ENCODE results near the gene CAMSAP2. TPM values are rescaled to one million over a fixed set of nuclear protein-coding genes. Genes with fewer than 3 reads are reported as not detected.

The CAMSAP2 gene
- polyA plus RNA-seq, 1 of the 3 experiments (the other 2 are of a cell fraction), result 5.5 TPM

GRCh38 chr1:200708161-200708560 is 30.5 kb upstream of the CAMSAP2 start (continued):
- TF ChIP-seq IRF3 (IDR thresholded peaks at IDR 0.05; ENCODE audit: low read depth, low read length) (no peak), RXRA (IDR thresholded peaks at IDR 0.05; ENCODE audit: borderline replicate concordance, low read depth) (no peak), USF1 (IDR thresholded peaks at IDR 0.05; ENCODE audit: borderline replicate concordance, low read depth) (no peak)
- TF ChIP-seq, protein P1, sequence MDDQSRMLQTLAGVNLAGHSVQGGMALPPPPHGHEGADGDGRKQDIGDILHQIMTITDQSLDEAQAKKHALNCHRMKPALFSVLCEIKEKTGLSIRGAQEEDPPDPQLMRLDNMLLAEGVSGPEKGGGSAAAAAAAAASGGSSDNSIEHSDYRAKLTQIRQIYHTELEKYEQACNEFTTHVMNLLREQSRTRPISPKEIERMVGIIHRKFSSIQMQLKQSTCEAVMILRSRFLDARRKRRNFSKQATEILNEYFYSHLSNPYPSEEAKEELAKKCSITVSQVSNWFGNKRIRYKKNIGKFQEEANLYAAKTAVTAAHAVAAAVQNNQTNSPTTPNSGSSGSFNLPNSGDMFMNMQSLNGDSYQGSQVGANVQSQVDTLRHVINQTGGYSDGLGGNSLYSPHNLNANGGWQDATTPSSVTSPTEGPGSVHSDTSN (IDR thresholded peaks at IDR 0.05), result no peak

- no peaks in the 10 kb centered on the region for H3K9me2 ChIP-seq
- no peak overlapping the region for H2AFZ ChIP-seq (ENCODE audit: low read depth)
- POLR2A ChIA-PET, result no interaction called here
- WGBS (ENCODE audit: low lambda C conversion rate), result 62% methylated on average over 1 of the region's 1 CpG
- CTCF ChIA-PET, result interaction anchor here (1.2 kb wide), 1 partner anchor 11 kb away, joined by 3 read pairs; no protein-coding TSS in a partner anchor
- H3F3A ChIP-seq (replicated peaks; ENCODE audit: insufficient read depth), result peaks cover 8% of the 10 kb centered on the region
- H3K79me2 ChIP-seq (ENCODE audit: insufficient read depth), result no peaks in the 10 kb centered on the region
- H3K36me3 ChIP-seq (replicated peaks in 1 of 2; ENCODE audit: control insufficient read depth in 1 of 2, insufficient read depth in 2 of 2, low read length in 1 of 2), result no peaks in the 10 kb centered on the region
- H3K27ac ChIP-seq (ENCODE audit: low read depth in 2 of 2, low read length in 1 of 2), result no peak overlapping the region
- no peak overlapping the region for H3K9ac ChIP-seq
- no peak overlapping the region for H3K4me2 ChIP-seq
- no peaks in the 10 kb centered on the region for H4K20me1 ChIP-seq (ENCODE audit: insufficient read depth)
- H3K4me1 ChIP-seq (ENCODE audit: control insufficient read depth in 1 of 2, insufficient read depth in 2 of 2, low read depth in 1 of 2, low read length in 1 of 2), result peaks cover 2 to 7% of the 10 kb centered on the region in 2 experiments; a peak in 2 of 4 replicates
- H3K27me3 ChIP-seq (ENCODE audit: insufficient read depth), result no peaks in the 10 kb centered on the region
- no peaks in the 10 kb centered on the region for H3K9me3 ChIP-seq
- H3K4me3 ChIP-seq (ENCODE audit: low read depth in 2 of 2, low read length in 1 of 2), result no peak overlapping the region
- DNase-seq, result no peak
- TF ChIP-seq EP300 (IDR thresholded peaks at IDR 0.05; ENCODE audit: borderline replicate concordance in 1 of 2, low read depth in 1 of 2, low read length in 1 of 2) (no peak), EZH2phosphoT487 (IDR thresholded peaks at IDR 0.05; ENCODE audit: borderline replicate concordance, low read depth) (no peak), CHD2 (IDR thresholded peaks at IDR 0.05; ENCODE audit: low read length, partially characterized antibody) (no peak), SIN3A (IDR thresholded peaks at IDR 0.05; ENCODE audit: borderline replicate concordance, low read depth, low read length) (no peak), NFIC (IDR thresholded peaks at IDR 0.05; ENCODE audit: borderline replicate concordance) (no peak), GABPA (IDR thresholded peaks at IDR 0.05; ENCODE audit: low read depth) (no peak), FOXM1 (IDR thresholded peaks at IDR 0.05; ENCODE audit: low read depth) (no peak), FOSL2 (IDR thresholded peaks at IDR 0.05; ENCODE audit: borderline replicate concordance, low read depth) (peak; percentile 51), MEF2A (IDR thresholded peaks at IDR 0.05; ENCODE audit: borderline replicate concordance, low read depth) (no peak), TAF1 (IDR thresholded peaks at IDR 0.05; ENCODE audit: borderline replicate concordance, low read depth, low read length) (no peak), POLR2AphosphoS5 (IDR thresholded peaks at IDR 0.05; ENCODE audit: low read depth, low read length) (no peak), CTCF (IDR thresholded peaks at IDR 0.05) (no peak), MAX (IDR thresholded peaks at IDR 0.05; ENCODE audit: low read depth) (no peak), YY1 (IDR thresholded peaks at IDR 0.05; ENCODE audit: low read depth) (no peak), IRF3 (IDR thresholded peaks at IDR 0.05; ENCODE audit: low read depth, low read length) (no peak), REST (IDR thresholded peaks at IDR 0.05; ENCODE audit: low read depth, low read length) (no peak), JUND (IDR thresholded peaks at IDR 0.05) (peak; percentile 41; the same call in 1 of the 2 replicates)
- TF ChIP-seq, protein P1 (IDR thresholded peaks at IDR 0.05), result 0 out of 2 replicates have a peak, but pooled peaks have one; percentile 20
Observed at GRCh38 chr1:200708769-200709168, 29.9 kb upstream of the CAMSAP2 start.
